GM19452 (cell line): ENCODE measurements around the gene C5orf58.
"Not testable (repeated sequence)": the region's sequence is repeated elsewhere in the genome, so short reads cannot be mapped to it uniquely, and the experiment has no call there.

Experiments used
- ATAC-seq: cut with Tn5 transposase; IDR thresholded peaks from one replicate; pipeline ENCODE4 v1.9.1; 2021; ENCODE audit not compliant: unreplicated experiment

The C5orf58 gene

GRCh38 chr5:170223360-170223759 is 9.4 kb upstream of the C5orf58 start:
- no peak for ATAC-seq

GRCh38 chr5:170223906-170224305 is 8.9 kb upstream of the C5orf58 start:
- ATAC-seq: no peak

GRCh38 chr5:170225326-170226128 is 7.3 kb upstream of the C5orf58 start:
- no peak for ATAC-seq

GRCh38 chr5:170226129-170226615 is 6.6 kb upstream of the C5orf58 start:
- no peak for ATAC-seq

GRCh38 chr5:170226661-170227060 is 6.1 kb upstream of the C5orf58 start:
- no peak for ATAC-seq

GRCh38 chr5:170228762-170229435 is 3.9 kb upstream of the C5orf58 start:
- no peak for ATAC-seq

- no peak for ATAC-seq
Observed at GRCh38 chr5:170233358-170233892, 640 bp downstream of the C5orf58 start.

GRCh38 chr5:170235876-170236864 is 3.4 kb downstream of the C5orf58 start:
- ATAC-seq: no peak

GRCh38 chr5:170238456-170239196 is 5.8 kb downstream of the C5orf58 start:
- ATAC-seq: no peak

- ATAC-seq: not testable (repeated sequence)
Observed at GRCh38 chr5:170245436-170245835, 12.7 kb downstream of the C5orf58 start.

- no peak for ATAC-seq
Observed at GRCh38 chr5:170246126-170246870, 13.5 kb downstream of the C5orf58 start.

- no peak for ATAC-seq
Observed at GRCh38 chr5:170247363-170247762, 14.6 kb downstream of the C5orf58 start.

- ATAC-seq: no peak
Observed at GRCh38 chr5:170248172-170248930, 15.6 kb downstream of the C5orf58 start.

GRCh38 chr5:170248931-170249227 is 16.1 kb downstream of the C5orf58 start:
- ATAC-seq: not testable (repeated sequence)

- ATAC-seq: no peak
Observed at GRCh38 chr5:170249355-170249754, 16.6 kb downstream of the C5orf58 start.

- ATAC-seq: no peak
Observed at GRCh38 chr5:170250810-170251317, 18.1 kb downstream of the C5orf58 start.

GRCh38 chr5:170251462-170251861 is 18.7 kb downstream of the C5orf58 start:
- no peak for ATAC-seq

- no peak for ATAC-seq
Observed at GRCh38 chr5:170252109-170252508, 19.3 kb downstream of the C5orf58 start.
